Measurements from ENCODE around the gene GCC1. TPM values are rescaled to one million over a fixed set of nuclear protein-coding genes. Genes with fewer than 3 reads are reported as not detected.

Gene GCC1
- total RNA-seq, 2 donors from 2014 or later, result 13.5 to 17.7 TPM

DNA sequence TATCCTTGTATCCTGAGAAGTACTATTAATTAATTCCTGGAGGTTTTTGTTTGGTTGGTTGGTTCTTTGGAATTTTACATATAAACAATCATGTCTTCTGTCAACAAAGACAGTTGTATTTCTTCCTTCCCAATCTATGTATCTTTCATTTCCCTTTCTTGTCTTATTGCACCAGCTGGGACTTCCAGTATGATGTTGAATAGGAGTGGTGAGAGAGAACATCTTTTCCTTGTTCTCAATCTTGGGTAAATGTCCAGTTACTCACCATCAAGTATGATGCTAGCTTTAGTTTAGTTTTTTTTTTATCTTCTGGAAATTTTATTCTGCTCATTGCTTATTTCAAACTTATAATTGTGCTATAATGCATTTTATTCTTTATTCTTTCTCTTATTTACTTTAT, 39.9 kb upstream of the GCC1 start:
- DNase-seq (ENCODE audit: low spot score), result no peak
- Histone ChIP-seq H3K4me1 (ENCODE audit: control insufficient read depth in 1 of 2, low read depth in 2 of 2) (no peaks in the 10 kb centered on the region), H3K27ac (no peak overlapping the region), H3K36me3 (no peaks in the 10 kb centered on the region), H3K27me3 (replicated peaks; ENCODE audit: insufficient read depth) (no peaks in the 10 kb centered on the region), H3K9me3 (no peaks in the 10 kb centered on the region), H3K4me3 (no peak overlapping the region)
- no peak for ATAC-seq (ENCODE audit: insufficient number of reproducible peaks, low FRiP score, low read depth)
- TF ChIP-seq, protein P1, sequence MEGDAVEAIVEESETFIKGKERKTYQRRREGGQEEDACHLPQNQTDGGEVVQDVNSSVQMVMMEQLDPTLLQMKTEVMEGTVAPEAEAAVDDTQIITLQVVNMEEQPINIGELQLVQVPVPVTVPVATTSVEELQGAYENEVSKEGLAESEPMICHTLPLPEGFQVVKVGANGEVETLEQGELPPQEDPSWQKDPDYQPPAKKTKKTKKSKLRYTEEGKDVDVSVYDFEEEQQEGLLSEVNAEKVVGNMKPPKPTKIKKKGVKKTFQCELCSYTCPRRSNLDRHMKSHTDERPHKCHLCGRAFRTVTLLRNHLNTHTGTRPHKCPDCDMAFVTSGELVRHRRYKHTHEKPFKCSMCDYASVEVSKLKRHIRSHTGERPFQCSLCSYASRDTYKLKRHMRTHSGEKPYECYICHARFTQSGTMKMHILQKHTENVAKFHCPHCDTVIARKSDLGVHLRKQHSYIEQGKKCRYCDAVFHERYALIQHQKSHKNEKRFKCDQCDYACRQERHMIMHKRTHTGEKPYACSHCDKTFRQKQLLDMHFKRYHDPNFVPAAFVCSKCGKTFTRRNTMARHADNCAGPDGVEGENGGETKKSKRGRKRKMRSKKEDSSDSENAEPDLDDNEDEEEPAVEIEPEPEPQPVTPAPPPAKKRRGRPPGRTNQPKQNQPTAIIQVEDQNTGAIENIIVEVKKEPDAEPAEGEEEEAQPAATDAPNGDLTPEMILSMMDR (IDR thresholded peaks at IDR 0.05), result no peak

DNA sequence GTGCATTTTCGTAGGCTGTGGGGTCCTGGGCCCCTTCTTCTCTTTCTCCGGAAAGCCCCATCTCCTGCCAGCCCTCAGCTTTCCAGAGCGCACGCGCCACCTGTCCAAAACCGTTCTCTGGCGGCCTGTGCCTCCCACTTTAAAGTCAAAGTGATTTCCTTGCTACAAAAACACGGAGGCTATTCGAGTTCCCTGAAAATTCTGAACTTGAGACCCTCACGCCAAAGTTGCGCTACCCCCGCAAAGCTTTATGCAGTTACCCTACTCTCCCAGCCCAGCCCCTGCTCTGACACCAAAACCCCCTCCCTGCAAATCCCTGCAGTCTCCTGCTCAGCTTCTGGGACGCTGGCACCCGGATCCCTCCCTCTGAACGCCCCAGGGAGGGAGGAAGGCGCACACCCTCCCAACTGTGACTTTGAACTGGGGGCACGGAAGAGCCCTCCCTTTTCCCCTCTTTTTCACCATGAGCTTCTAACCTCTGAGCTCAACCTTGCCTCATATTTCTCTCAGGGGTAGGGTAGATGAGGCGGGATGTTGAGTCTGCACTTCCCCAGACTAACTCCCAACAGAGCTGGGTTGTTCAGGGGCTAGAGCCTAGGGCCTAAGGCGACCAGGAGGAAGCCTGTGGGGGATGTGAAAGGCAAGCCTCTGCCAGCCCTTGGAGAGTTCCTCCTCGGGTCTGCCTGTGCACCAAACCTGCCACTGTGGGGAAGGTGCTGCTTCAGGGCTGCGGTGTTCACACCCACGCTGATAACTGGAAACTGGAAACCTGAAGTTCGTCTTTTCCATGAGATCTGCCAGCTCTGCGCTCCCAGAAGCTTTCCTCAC, 35.2 kb upstream of the GCC1 start:
- Histone ChIP-seq H3K27me3 (replicated peaks; ENCODE audit: insufficient read depth) (no peaks in the 10 kb centered on the region), H3K9me3 (no peaks in the 10 kb centered on the region), H3K36me3 (no peaks in the 10 kb centered on the region), H3K4me1 (ENCODE audit: control insufficient read depth in 1 of 2, low read depth in 2 of 2) (no peaks in the 10 kb centered on the region), H3K27ac (no peak overlapping the region), H3K4me3 (no peak overlapping the region)
- no peak for DNase-seq (ENCODE audit: low spot score)
- no peak for ATAC-seq (ENCODE audit: insufficient number of reproducible peaks, low FRiP score, low read depth)
- TF ChIP-seq, protein P1 (IDR thresholded peaks at IDR 0.05), result no peak

DNA sequence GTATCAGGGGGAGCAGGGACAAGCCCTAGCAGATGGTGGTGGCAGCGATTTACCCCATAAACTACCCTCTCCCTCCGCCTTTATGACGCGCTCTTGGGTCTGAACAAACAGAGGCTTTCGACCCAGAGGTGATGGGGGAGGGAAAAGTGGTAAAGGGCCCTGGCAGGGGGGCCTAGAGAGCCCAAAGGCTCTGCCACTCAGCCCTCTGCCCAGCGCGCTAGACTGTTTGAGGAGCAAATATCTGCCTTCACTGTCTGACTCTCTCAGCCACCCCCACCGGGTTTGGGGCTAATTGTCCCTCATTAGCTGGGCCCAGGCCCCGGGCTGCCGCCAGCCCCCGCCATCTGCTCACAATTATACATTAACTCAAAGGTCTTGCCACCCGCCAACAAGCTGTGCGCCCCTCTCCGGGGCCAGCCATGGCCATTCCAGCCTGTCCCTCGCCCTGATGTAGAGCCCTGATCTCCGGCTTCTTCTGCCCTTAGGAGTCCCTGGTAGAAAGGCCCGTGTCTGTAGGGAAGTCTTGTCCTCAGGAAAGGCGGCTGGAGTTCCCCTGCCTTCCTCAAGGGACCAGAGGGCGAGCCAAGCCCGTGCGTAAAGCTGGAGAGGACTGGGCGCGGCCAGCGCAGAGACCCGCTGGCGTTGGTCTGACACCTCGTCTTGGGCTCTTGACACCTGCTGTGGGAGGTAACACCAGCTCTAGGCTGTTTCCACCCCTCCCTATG, 34.4 kb upstream of the GCC1 start:
- H3K27me3 ChIP-seq (replicated peaks; ENCODE audit: insufficient read depth), result no peaks in the 10 kb centered on the region
- H3K27ac ChIP-seq, result no peak overlapping the region
- no peak overlapping the region for H3K4me3 ChIP-seq
- no peak for DNase-seq (ENCODE audit: low spot score)
- no peak for ATAC-seq (ENCODE audit: insufficient number of reproducible peaks, low FRiP score, low read depth)
- no peaks in the 10 kb centered on the region for H3K36me3 ChIP-seq
- TF ChIP-seq, protein P1 (IDR thresholded peaks at IDR 0.05), result no peak
- H3K9me3 ChIP-seq, result no peaks in the 10 kb centered on the region
- no peaks in the 10 kb centered on the region for H3K4me1 ChIP-seq (ENCODE audit: control insufficient read depth in 1 of 2, low read depth in 2 of 2)

DNA sequence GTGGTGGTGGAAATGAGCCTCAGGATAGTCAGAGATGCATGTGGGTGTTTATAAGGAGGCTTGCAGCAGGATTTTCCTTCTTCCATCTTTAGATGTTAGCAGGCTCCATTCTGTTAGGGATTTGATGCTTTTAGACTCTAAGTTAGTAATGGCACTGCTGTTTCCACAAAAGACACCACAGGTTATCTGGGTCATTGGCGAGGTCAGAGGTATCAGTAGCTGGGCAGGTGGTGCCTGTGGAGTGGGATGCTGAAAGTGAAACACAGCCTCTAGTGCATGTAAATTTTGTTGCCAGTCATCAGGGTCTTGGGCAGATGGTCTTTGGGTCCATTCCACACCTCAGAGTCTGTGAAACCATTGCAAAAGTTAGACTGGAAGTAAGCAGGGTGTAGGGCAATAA, 33.4 kb upstream of the GCC1 start:
- no peak overlapping the region for H3K4me3 ChIP-seq
- H3K9me3 ChIP-seq, result no peaks in the 10 kb centered on the region
- H3K27me3 ChIP-seq (replicated peaks; ENCODE audit: insufficient read depth), result no peaks in the 10 kb centered on the region
- H3K36me3 ChIP-seq, result no peaks in the 10 kb centered on the region
- no peaks in the 10 kb centered on the region for H3K4me1 ChIP-seq (ENCODE audit: control insufficient read depth in 1 of 2, low read depth in 2 of 2)
- TF ChIP-seq, protein P1 (IDR thresholded peaks at IDR 0.05), result no peak
- H3K27ac ChIP-seq, result no peak overlapping the region
- ATAC-seq (ENCODE audit: insufficient number of reproducible peaks, low FRiP score, low read depth) (no peak), DNase-seq (ENCODE audit: low spot score) (no peak)

DNA sequence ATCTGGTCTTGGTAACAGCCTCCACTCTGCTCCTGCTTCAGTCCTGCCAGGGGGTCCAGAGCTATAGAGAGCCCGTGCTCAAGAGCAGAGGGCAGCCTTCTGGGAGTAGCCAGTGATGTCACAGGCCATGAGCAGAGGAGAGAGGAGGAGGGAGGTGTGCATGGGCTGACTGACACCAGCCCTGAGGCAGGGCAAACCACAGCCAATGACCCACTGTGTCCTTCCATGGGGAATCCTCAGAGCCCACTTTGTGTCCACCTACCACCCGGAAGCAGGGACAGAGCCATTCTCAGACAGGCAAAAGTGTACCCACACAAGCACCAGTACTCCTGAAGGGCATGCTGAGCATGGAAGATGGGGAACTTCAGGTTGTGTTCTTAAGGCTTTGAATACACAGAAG, 32.6 kb upstream of the GCC1 start, which contains the start of gene PAX4:
Gene PAX4, minus strand, starts transcription at position 101 of the 400 bp plus-strand sequence. CDS start 2,214 bp downstream, outside the sequence.
- H3K4me3 ChIP-seq, result no peak within 1 kb of the TSS
- H3K27me3 ChIP-seq (replicated peaks; ENCODE audit: insufficient read depth), result no peaks in the 10 kb centered on the region
- no peak for ATAC-seq (ENCODE audit: insufficient number of reproducible peaks, low FRiP score, low read depth)

More for the DNA sequence above, 32.6 kb upstream of the GCC1 start, which contains the start of gene PAX4:
- Histone ChIP-seq H3K36me3 (no peaks in the 10 kb centered on the region), H3K27ac (no peak within 1 kb of the TSS), H3K4me1 (ENCODE audit: control insufficient read depth in 1 of 2, low read depth in 2 of 2) (no peaks in the 10 kb centered on the region), H3K9me3 (no peaks in the 10 kb centered on the region)
- TF ChIP-seq, protein P1 (IDR thresholded peaks at IDR 0.05), result no peak
- no peak for DNase-seq (ENCODE audit: low spot score)

Data from thoracic aorta (tissue), 2 donors.